HUES48 (cell line): ENCODE data around the gene UST.

ENCODE experiments used
- H3K27ac ChIP-seq: one replicate; pipeline ENCODE4 v1.7.0; 2013; ENCODE audit warnings: low read depth, low read length, inconsistent platforms
- H3K27me3 ChIP-seq: 2 replicates; pipeline ENCODE4 v1.6.1; 2013; ENCODE audit warnings: mild to moderate bottlenecking, low read length; ENCODE audit not compliant: control insufficient read depth, insufficient read depth
- H3K36me3 ChIP-seq: 2 replicates; pipeline ENCODE4 v1.6.1; 2013; ENCODE audit warnings: low read length; ENCODE audit not compliant: control insufficient read depth, insufficient read depth
- H3K4me1 ChIP-seq: 2 replicates; pipeline ENCODE4 v1.6.1; 2013; ENCODE audit warnings: mild to moderate bottlenecking, low read length; ENCODE audit not compliant: control insufficient read depth, insufficient read depth
- H3K4me3 ChIP-seq: 2 replicates; pipeline ENCODE4 v1.5.1; 2013; ENCODE audit warnings: mild to moderate bottlenecking, low read depth, low read length
- H3K9ac ChIP-seq: 2 replicates; pipeline ENCODE4 v1.6.1; 2013; ENCODE audit warnings: mild to moderate bottlenecking, low read depth, low read length, moderate library complexity
- H3K9me3 ChIP-seq: 2 replicates; pipeline ENCODE4 v1.6.1; 2013; ENCODE audit warnings: low read length; ENCODE audit not compliant: control insufficient read depth, insufficient read depth

Gene UST

GRCh38 chr6:148979014-148979901, 232.4 kb downstream of the UST start:
- Histone ChIP-seq H3K27me3 (no peaks in the 10 kb centered on the region), H3K36me3 (peaks cover 8% of the 10 kb centered on the region; the same call in 1 of the 2 replicates), H3K4me3 (no peak overlapping the region), H3K9ac (no peak overlapping the region), H3K9me3 (no peaks in the 10 kb centered on the region), H3K4me1 (peaks cover 18% of the 10 kb centered on the region), H3K27ac (no peak overlapping the region)

DNA sequence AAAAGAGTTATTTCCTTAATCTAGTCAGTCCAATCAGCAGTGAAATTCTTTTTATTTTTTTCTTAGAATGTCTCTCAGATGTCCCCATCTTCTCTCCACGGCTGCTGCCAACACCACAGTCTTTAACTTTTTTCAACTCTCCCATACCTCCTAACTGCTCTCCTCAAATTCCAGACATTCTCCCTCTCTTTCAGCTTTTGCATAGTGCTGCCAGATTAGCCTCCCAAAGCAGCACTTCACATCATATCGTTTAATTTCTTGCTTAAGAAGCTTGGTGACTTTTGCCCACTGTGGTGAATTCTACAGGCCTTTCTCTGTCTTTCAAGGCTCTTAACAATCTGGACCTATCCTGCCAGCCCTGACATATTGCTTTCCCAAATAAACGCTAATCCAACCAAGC, 233.4 kb downstream of the UST start:
- no peak overlapping the region for H3K4me3 ChIP-seq
- no peak overlapping the region for H3K9ac ChIP-seq
- no peaks in the 10 kb centered on the region for H3K27me3 ChIP-seq
- H3K9me3 ChIP-seq = no peaks in the 10 kb centered on the region
- H3K4me1 ChIP-seq = peaks cover 13% of the 10 kb centered on the region
- H3K36me3 ChIP-seq = peaks cover 6% of the 10 kb centered on the region
- no peak overlapping the region for H3K27ac ChIP-seq

DNA sequence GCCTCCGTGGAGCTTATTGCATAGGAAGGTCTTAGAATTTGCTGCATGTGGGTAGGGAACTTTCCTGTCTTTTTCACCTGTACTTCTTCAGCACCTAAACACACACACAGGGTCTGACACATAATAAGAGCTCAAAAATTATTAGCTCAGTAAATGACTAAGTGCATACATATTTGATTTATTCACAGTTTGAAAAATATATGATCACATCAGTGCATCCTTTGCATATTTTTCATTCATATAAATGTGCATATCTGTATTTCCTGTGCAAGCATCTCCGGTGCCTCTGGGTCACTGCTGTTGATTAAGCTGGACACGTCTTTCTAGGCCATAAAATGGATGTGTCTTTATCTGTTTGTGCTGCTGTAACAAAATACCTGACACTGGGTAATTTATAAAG, 234.7 kb downstream of the UST start:
- peaks cover 3% of the 10 kb centered on the region for H3K36me3 ChIP-seq
- peaks cover 13% of the 10 kb centered on the region for H3K4me1 ChIP-seq
- no peak overlapping the region for H3K27ac ChIP-seq

GRCh38 chr6:148983101-148983761, 236.4 kb downstream of the UST start:
- H3K9ac ChIP-seq = no peak overlapping the region
- H3K4me1 ChIP-seq = peaks cover 13% of the 10 kb centered on the region
- H3K9me3 ChIP-seq = no peaks in the 10 kb centered on the region
- H3K36me3 ChIP-seq = peaks cover 3% of the 10 kb centered on the region
- H3K27me3 ChIP-seq = no peaks in the 10 kb centered on the region
- H3K27ac ChIP-seq = no peak overlapping the region
- no peak overlapping the region for H3K4me3 ChIP-seq

More for the DNA sequence above, 234.7 kb downstream of the UST start:
- Histone ChIP-seq H3K9me3 (no peaks in the 10 kb centered on the region), H3K27me3 (no peaks in the 10 kb centered on the region), H3K9ac (no peak overlapping the region), H3K4me3 (no peak overlapping the region)

DNA sequence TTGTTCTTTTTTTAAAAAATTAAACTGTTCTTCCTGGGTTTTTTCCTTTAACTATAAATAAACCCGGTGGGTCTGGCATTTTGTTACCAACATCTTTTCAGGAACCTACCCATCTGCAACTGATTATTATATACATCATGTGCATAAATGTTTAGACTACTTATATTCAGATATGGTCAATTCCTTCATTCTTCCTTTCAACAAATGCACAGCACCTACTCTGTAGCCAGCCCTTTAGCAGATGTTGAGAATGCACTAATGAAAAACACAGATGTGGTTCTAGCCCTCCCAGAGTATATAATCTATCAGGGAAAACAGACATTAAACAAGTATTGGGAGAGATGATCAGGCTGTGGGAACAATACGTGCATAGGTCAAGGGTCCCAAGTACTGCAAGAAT, 237.1 kb downstream of the UST start:
- peaks cover 3% of the 10 kb centered on the region for H3K36me3 ChIP-seq
- H3K27ac ChIP-seq = no peak overlapping the region
- H3K9me3 ChIP-seq = no peaks in the 10 kb centered on the region
- H3K4me1 ChIP-seq = peaks cover 19% of the 10 kb centered on the region
- H3K4me3 ChIP-seq = no peak overlapping the region
- no peaks in the 10 kb centered on the region for H3K27me3 ChIP-seq
- no peak overlapping the region for H3K9ac ChIP-seq

- no peaks in the 10 kb centered on the region for H3K9me3 ChIP-seq
- H3K9ac ChIP-seq = no peak overlapping the region
- H3K4me1 ChIP-seq = peaks cover 23% of the 10 kb centered on the region
- H3K4me3 ChIP-seq = no peak overlapping the region
- no peaks in the 10 kb centered on the region for H3K27me3 ChIP-seq
- no peak overlapping the region for H3K27ac ChIP-seq
- peaks cover 3% of the 10 kb centered on the region for H3K36me3 ChIP-seq
These were observed 237.8 kb downstream of the UST start for GRCh38 chr6:148984531-148985056.

- Histone ChIP-seq H3K9me3 (no peaks in the 10 kb centered on the region), H3K27ac (no peak overlapping the region), H3K9ac (no peak overlapping the region), H3K4me1 (peaks cover 22% of the 10 kb centered on the region), H3K4me3 (no peak overlapping the region), H3K36me3 (peaks cover 3% of the 10 kb centered on the region), H3K27me3 (no peaks in the 10 kb centered on the region)
These were observed 238.7 kb downstream of the UST start for GRCh38 chr6:148985499-148985898.

DNA sequence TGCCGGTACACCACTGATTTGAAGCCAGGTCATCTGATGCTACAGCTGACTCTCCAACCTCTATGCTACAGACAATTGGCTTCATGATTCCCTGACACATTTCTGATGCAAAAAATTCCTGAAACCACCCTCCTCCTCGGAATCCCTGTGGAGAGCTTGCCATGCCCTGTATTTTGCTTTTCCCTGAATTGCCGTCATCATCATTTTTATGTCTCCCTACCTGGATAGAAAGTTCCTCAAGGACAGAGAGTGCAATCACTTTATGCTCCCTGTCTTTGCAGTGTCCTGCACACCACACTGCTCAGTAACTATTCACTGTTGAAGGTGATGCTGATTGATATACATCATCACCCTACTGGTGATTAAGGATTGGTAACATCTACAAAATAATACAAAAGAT, 239.8 kb downstream of the UST start:
- H3K9ac ChIP-seq = no peak overlapping the region

GRCh38 chr6:148987982-148988381, 241.2 kb downstream of the UST start:
- Histone ChIP-seq H3K4me3 (no peak overlapping the region), H3K36me3 (peaks cover 3% of the 10 kb centered on the region), H3K27ac (no peak overlapping the region), H3K9me3 (no peaks in the 10 kb centered on the region), H3K27me3 (no peaks in the 10 kb centered on the region), H3K4me1 (peaks cover 22% of the 10 kb centered on the region), H3K9ac (no peak overlapping the region)

More for the DNA sequence above, 239.8 kb downstream of the UST start:
- Histone ChIP-seq H3K9me3 (no peaks in the 10 kb centered on the region), H3K4me3 (no peak overlapping the region), H3K27me3 (no peaks in the 10 kb centered on the region), H3K36me3 (peaks cover 3% of the 10 kb centered on the region), H3K27ac (no peak overlapping the region), H3K4me1 (peaks cover 22% of the 10 kb centered on the region)

DNA sequence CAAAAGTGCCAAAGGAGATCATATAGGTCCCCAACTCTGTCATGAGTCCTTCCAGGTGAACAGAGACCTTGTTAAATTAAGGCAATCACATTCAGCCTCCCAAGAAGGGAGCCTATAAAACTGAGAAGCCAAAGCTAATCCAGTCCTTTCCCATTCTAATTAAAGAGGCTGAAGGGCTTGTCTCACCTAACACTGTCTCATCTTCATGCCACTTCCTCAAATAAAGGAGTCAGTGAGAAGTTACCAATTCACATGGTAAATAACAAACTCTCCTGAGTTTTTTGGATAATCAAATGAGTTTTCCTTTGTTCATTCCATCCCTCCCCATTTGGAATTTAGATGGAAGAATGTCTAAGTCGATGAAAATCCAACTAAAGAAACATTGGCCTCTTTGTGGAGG, 242.8 kb downstream of the UST start:
- Histone ChIP-seq H3K27me3 (no peaks in the 10 kb centered on the region), H3K4me1 (peaks cover 22% of the 10 kb centered on the region), H3K27ac (peak overlapping the region; percentile 59), H3K9ac (no peak overlapping the region), H3K36me3 (peaks cover 3% of the 10 kb centered on the region), H3K4me3 (peak overlapping the region; percentile 17; the same call in 1 of the 2 replicates), H3K9me3 (no peaks in the 10 kb centered on the region; the same call in 1 of the 2 replicates)

DNA sequence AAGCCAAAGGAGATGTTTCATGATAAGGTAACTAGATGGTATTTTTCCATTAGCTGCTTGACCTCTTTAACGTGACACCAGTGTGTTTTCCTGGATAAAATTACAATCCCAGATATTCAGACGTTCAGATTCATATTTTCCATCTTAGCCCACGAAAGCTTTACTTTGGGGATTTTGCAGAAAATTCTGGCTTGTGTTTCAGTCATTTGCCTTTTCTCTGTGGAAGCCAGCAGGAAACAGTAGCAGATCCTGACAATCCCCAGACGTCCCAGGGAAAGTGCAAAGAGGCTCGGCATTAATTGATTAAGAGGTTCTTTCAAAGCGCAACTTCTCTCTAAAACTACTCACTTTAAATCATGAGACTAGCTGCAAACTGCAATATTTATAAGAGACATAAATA, 243.6 kb downstream of the UST start:
- Histone ChIP-seq H3K36me3 (peaks cover 3% of the 10 kb centered on the region), H3K4me3 (no peak overlapping the region), H3K27ac (peak overlapping the region; percentile 42), H3K9me3 (no peaks in the 10 kb centered on the region; the same call in 1 of the 2 replicates), H3K9ac (no peak overlapping the region), H3K4me1 (peaks cover 22% of the 10 kb centered on the region), H3K27me3 (no peaks in the 10 kb centered on the region)
